DMS114 treated with DMSO at 0.1 percent for 48 hours (cell line): ENCODE results near the gene C2orf42.

Experiments
- DNase-seq: peaks from one replicate; lab custom pipeline; 2025; ENCODE audit not compliant: unreplicated experiment; lab: John Stamatoyannopoulos, UW

Gene C2orf42

DNA sequence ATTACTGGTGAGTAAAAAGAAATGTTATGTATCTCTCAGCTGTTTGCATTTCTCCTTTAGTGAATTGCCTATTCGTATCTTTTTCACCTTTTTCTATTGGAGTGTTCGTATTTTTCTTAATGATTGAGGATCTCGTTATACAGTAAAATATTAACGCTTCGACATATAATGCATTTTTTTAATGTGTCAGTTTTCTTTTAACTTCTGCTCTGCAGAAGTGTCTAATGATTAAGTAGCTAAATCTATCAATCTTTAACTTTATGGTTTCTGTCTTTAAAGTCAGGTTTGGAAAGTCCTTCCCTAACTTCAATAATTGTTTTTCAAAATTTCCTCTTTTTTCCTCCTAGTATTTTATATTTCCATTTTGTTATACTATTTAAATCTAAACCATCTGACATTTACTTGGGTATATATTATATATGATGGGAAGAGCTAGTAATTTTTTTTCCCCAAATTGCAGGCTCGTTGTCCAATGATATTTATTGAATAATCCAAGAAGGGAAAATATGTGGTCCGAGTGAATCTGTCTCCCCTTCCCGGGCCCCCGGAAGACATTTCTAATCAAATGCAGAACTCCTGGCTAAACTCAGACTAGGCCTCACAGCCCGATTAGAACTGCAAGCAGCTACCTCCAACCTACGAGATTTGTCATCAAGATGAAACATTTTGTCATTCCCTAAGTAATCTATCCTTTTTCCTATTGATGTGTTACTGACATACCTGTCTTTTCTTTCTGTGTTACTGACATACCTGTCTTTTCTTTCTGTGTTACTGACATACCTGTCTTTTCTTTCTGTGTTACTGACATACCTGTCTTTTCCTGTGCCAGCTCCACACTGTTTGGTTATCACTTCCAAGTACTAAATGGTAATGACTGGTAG, 86.3 kb downstream of the C2orf42 start:
- peak; percentile 70 for DNase-seq

DNA sequence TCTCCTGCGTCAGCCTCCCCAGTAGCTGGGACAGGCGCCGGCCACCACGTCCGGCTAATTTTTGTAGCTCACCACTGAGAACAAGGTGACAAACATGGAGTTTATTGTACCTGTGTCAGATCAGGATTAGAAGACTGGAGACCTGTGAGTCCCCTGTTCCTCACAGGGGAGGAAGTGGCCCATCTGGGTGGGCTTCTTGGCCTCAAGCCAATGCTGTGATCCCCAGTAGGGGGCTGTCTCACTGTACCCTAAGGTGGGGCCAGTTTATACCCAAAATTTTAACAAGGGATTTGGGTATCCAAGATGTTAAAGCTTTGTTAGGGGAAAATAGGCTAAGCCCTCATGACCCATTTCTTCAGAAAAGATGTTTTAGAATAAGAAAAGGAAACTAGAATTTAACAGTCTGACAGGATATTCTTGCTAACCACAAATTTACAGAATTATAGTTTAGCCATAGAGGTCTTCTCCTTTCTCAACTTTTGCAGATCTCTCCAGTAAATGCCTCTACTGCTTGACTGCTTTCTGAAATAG, 87.2 kb downstream of the C2orf42 start:
- DNase-seq: peak; percentile 23

DNA sequence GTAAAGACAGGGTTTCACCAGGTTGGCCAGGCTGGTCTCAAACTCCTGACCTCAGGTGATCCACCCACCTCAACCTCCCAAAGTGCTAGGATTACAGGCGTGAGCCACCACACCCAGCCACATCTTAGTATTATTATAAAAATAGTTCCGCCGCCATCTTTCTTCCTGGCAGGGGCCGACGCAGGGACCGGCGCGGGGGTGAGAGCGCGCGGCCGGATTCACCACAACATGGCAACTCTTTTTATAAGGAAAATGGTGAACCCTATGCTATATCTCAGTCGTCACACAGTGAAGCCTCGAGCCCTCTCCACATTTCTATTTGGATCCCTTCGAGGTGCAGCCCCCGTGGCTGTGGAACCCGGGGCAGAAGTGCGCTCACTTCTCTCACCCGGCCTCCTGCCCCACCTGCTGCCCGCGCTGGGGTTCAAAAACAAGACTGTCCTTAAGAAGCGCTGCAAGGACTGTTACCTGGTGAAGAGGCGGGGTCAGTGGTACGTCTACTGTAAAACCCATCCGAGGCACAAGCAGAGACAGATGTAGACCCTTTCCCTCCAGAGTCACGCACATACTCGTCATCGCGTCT, 88.4 kb downstream of the C2orf42 start:
- peak; percentile 48 for DNase-seq

DNA sequence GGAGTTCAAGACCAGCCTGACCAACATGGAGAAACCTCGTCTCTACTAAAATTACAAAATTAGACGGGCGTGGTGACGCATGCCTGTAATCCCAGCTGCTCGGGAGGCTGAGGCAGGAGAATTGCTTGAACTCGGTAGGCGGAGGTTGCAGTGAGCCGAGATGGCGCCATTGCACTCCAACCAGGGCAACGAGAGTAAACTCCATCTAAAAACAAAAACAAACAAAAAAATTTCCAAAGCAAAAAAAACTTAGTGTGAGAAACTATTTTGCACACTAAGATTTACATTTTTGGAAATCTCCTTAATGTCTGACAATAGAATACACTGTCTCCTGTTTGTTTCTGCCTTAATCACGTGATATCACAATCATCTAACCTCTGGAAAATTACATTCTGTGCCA, 89.1 kb downstream of the C2orf42 start:
- peak; percentile 18 for DNase-seq

DNA sequence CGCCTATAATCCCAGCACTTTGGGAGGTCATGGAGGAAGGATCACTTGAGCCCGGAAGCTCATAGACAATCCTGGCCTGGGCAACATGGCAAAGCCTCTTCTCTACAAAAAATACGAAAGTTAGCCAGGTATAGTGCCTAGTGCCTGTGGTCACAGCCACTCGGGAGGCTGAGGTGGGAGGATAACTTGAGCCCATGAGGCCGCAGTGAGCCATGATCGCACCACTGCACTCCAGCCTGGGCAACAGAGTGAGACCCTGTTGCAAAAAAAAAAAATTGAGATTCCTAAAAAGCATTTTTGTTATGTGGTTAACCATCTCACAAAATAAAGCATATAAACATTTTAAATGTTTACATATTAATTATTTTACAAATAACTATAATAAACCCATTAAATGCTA, 89.6 kb downstream of the C2orf42 start:
- DNase-seq: no peak
